K562 (cell line): ENCODE results near the gene C11orf65. TPM values are rescaled to one million over a fixed set of nuclear protein-coding genes. Genes with fewer than 3 reads are reported as not detected.

ENCODE experiments used
- CGGBP1 ChIP-seq: fragments of 250-450 bp; sonication (Bioruptor Pico); IDR thresholded peaks from 2 replicates; pipeline ENCODE4 v1.9.0; 2021; ENCODE audit warnings: mild to moderate bottlenecking
- E2F4 ChIP-seq: sonication (generic); formaldehyde crosslinking; IDR thresholded peaks from 2 replicates; pipeline ENCODE4 v1.8.0; 2022; ENCODE audit warnings: mild to moderate bottlenecking, low read depth, missing genetic modification reagents
- HCFC1 ChIP-seq: IDR thresholded peaks from 2 replicates; pipeline ENCODE4 v1.6.1; 2012; ENCODE audit warnings: low read depth, low read length, improper control_type of control experiment
- MYNN ChIP-seq, 2 experiments: sonication (generic); formaldehyde crosslinking in 1 of 2; IDR thresholded peaks; 2 replicates each; pipeline versions ENCODE4 v1.5.0 to v1.6.1; 2016 to 2020; ENCODE audit warnings: antibody characterized with exemption in 1 of 2, missing genetic modification reagents in 1 of 2
- RBM14 ChIP-seq: fragments of 200-400 bp; formaldehyde crosslinking; IDR thresholded peaks from 2 replicates; pipeline ENCODE4 v1.6.1; 2018; ENCODE audit warnings: low read depth, mild to moderate bottlenecking, low read length, moderate library complexity, borderline replicate concordance; ENCODE audit not compliant: insufficient read depth
- SFPQ ChIP-seq: fragments of 200-400 bp; formaldehyde crosslinking; IDR thresholded peaks from 2 replicates; pipeline ENCODE4 v1.6.1; 2017; ENCODE audit warnings: mild to moderate bottlenecking, low read depth, low read length, moderate library complexity
- ZC3H11A ChIP-seq: IDR thresholded peaks from 2 replicates; pipeline ENCODE4 v1.6.1; 2012; ENCODE audit warnings: low read depth, low read length, improper control_type of control experiment
- ZNF444 ChIP-seq: fragments of 250-450 bp; sonication (Bioruptor Pico); IDR thresholded peaks from 2 replicates; pipeline ENCODE4 v1.4.0; 2020; ENCODE audit warnings: mild to moderate bottlenecking, moderate library complexity
- ZNF584 ChIP-seq: fragments of 200-800 bp; sonication (Bioruptor generic); IDR thresholded peaks from 2 replicates; pipeline ENCODE4 v1.6.1; 2016; ENCODE audit warnings: low read depth, mild to moderate bottlenecking, missing genetic modification characterization, missing compliant biosample characterization
- ZSCAN29 ChIP-seq: fragments of 450-650 bp; IDR thresholded peaks from 2 replicates; pipeline ENCODE4 v1.6.1; 2017
- polyA plus RNA-seq, 8 experiments: library from polyadenylated mRNA; depleted of rRNA in 4 of 8; stranded (reverse) in 5 of 8; unstranded in 3 of 8; fragments of >200 nt; fragmentation: Nextera tagmentation in 2 of 8; fragmentation: Illumina TruSeq in 1 of 8; extraction: Ambion mirVana in 2 of 8; extraction: Trizol in 1 of 8; gene quantifications; 2 replicates each; pipeline versions ENCODE4 v1.2.1 to v1.2.3, GENCODE V29; 2011 to 2014; ENCODE audit warnings: inconsistent platforms in 1 of 8, missing spikeins in 1 of 8
- total RNA-seq, 7 experiments: library from RNA; depleted of rRNA in 6 of 7; stranded (reverse); fragments of >200 nt in 6 of 7; fragmentation: Illumina TruSeq in 2 of 7; extraction: Trizol in 2 of 7; gene quantifications; 2 replicates each; pipeline versions ENCODE4 v1.2.1 to v1.2.3, GENCODE V29; 2011 to 2021; ENCODE audit warnings: low replicate concordance in 1 of 7
- TF ChIP-seq, protein P1 (sequence below): sonication (generic); formaldehyde crosslinking; IDR thresholded peaks from 2 replicates; pipeline ENCODE4 v1.8.0; 2023; ENCODE audit warnings: missing genetic modification reagents, mild to moderate bottlenecking, borderline replicate concordance
- TF ChIP-seq, protein P2 (sequence below): sonication (generic); formaldehyde crosslinking; IDR thresholded peaks from 2 replicates; pipeline ENCODE4 v1.8.1; 2023; ENCODE audit warnings: missing genetic modification reagents, mild to moderate bottlenecking, borderline replicate concordance

Gene C11orf65
- total and polyA plus RNA-seq, 9 of the 15 experiments (the other 6 are each of a cell fraction or from before 2014, with no cell fraction given): 1.0 to 2.1 (median 1.2) TPM

DNA sequence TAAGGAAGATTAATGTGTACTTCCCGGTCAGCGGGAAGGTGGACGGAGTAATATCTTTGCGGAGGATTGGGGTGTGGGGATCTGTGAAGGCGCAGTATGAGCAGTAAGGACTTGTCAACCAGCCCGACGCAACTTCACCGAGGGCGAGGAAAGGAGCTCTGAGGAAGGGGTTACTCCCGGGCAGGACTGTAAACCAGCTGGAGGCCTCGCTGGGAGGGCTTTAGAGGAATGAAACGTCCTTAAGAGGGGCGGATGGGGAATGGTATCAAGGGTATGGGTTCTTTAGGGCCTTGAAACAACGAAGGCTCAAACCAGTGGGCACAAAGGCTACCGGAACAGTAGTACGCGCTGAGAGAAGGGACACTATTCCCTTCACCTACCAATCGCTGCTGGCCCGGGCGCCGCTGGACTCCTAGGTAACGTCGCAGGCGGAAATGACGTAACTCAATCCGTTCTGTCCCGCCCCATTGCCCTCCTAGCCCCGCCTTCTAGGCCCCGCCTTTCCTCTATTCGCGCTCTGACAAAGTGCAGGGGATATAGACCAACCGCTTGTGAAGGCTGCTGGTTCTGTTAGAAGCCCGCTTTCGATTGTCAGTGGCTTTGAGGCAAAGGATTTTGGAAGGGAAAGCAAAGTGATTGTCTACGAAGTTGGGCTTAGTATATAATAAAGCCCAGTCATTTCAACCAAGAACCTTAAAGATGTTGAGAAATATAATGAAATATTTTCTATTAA is at the start of gene C11orf65 (continued):
- no peak for TF ChIP-seq SFPQ
- peak; percentile 72 for TF ChIP-seq HCFC1
- TF ChIP-seq ZNF444 (CRISPR knock-in tag): no peak
- TF ChIP-seq MYNN (IDR thresholded peaks at IDR 0.05): no peak
- no peak for TF ChIP-seq MYNN (CRISPR knock-in tag; IDR thresholded peaks at IDR 0.05)
- TF ChIP-seq RBM14: no peak
- TF ChIP-seq, protein P1, sequence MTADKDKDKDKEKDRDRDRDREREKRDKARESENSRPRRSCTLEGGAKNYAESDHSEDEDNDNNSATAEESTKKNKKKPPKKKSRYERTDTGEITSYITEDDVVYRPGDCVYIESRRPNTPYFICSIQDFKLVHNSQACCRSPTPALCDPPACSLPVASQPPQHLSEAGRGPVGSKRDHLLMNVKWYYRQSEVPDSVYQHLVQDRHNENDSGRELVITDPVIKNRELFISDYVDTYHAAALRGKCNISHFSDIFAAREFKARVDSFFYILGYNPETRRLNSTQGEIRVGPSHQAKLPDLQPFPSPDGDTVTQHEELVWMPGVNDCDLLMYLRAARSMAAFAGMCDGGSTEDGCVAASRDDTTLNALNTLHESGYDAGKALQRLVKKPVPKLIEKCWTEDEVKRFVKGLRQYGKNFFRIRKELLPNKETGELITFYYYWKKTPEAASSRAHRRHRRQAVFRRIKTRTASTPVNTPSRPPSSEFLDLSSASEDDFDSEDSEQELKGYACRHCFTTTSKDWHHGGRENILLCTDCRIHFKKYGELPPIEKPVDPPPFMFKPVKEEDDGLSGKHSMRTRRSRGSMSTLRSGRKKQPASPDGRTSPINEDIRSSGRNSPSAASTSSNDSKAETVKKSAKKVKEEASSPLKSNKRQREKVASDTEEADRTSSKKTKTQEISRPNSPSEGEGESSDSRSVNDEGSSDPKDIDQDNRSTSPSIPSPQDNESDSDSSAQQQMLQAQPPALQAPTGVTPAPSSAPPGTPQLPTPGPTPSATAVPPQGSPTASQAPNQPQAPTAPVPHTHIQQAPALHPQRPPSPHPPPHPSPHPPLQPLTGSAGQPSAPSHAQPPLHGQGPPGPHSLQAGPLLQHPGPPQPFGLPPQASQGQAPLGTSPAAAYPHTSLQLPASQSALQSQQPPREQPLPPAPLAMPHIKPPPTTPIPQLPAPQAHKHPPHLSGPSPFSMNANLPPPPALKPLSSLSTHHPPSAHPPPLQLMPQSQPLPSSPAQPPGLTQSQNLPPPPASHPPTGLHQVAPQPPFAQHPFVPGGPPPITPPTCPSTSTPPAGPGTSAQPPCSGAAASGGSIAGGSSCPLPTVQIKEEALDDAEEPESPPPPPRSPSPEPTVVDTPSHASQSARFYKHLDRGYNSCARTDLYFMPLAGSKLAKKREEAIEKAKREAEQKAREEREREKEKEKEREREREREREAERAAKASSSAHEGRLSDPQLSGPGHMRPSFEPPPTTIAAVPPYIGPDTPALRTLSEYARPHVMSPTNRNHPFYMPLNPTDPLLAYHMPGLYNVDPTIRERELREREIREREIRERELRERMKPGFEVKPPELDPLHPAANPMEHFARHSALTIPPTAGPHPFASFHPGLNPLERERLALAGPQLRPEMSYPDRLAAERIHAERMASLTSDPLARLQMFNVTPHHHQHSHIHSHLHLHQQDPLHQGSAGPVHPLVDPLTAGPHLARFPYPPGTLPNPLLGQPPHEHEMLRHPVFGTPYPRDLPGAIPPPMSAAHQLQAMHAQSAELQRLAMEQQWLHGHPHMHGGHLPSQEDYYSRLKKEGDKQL (CRISPR knock-in tag): no peak
- TF ChIP-seq ZSCAN29: no peak
- TF ChIP-seq E2F4 (CRISPR knock-in tag): no peak
- TF ChIP-seq CGGBP1 (CRISPR knock-in tag): peak; percentile 68; the same call in 1 of the 2 replicates
- TF ChIP-seq ZNF584: peak; percentile 24; the same call in 1 of the 2 replicates
- TF ChIP-seq, protein P2, sequence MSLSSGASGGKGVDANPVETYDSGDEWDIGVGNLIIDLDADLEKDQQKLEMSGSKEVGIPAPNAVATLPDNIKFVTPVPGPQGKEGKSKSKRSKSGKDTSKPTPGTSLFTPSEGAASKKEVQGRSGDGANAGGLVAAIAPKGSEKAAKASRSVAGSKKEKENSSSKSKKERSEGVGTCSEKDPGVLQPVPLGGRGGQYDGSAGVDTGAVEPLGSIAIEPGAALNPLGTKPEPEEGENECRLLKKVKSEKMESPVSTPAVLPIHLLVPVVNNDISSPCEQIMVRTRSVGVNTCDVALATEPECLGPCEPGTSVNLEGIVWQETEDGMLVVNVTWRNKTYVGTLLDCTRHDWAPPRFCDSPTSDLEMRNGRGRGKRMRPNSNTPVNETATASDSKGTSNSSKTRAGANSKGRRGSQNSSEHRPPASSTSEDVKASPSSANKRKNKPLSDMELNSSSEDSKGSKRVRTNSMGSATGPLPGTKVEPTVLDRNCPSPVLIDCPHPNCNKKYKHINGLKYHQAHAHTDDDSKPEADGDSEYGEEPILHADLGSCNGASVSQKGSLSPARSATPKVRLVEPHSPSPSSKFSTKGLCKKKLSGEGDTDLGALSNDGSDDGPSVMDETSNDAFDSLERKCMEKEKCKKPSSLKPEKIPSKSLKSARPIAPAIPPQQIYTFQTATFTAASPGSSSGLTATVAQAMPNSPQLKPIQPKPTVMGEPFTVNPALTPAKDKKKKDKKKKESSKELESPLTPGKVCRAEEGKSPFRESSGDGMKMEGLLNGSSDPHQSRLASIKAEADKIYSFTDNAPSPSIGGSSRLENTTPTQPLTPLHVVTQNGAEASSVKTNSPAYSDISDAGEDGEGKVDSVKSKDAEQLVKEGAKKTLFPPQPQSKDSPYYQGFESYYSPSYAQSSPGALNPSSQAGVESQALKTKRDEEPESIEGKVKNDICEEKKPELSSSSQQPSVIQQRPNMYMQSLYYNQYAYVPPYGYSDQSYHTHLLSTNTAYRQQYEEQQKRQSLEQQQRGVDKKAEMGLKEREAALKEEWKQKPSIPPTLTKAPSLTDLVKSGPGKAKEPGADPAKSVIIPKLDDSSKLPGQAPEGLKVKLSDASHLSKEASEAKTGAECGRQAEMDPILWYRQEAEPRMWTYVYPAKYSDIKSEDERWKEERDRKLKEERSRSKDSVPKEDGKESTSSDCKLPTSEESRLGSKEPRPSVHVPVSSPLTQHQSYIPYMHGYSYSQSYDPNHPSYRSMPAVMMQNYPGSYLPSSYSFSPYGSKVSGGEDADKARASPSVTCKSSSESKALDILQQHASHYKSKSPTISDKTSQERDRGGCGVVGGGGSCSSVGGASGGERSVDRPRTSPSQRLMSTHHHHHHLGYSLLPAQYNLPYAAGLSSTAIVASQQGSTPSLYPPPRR (CRISPR knock-in tag): no peak
- no peak for TF ChIP-seq ZC3H11A
